ENCODE data around the gene UBC. TPM values are rescaled to one million over a fixed set of nuclear protein-coding genes. Genes with fewer than 3 reads are reported as not detected.

Gene UBC
- total RNA-seq, 1 donor from 2014 or later: 1,235 TPM

DNA sequence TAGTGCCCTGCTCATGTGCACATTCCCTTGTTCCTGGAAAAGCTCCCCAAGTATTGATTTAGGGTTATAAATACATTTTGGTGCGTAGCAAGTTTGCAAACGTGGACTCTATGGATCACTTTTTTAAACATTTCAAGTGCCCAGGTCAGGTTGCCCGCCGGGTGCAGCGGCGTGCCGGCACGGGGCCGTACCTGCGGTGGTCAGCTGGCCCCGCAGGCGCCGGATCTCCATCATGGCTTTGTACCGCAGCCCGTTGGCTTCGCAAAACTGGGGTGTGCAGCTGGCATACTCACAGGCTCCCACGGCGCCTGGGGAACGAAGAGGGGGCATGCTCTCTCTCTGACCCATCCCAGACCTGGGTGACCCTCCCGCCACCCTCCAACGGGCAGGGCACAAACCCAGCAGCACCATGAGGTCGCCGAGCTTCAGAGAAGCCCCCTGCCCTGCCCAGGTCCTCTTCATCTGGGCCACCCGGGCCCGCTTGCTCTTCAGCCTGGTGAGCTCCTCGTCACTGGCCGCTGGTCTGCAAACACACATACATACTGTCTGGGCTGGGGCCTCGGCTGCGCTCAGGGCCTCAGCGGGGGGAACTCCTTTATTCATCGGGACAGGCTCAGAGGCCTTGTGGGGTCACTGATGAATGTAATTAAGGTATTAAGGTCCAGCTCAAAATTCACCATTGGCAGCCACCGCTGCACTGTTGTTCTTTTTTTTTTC is 39.4 kb upstream of the UBC start:
- TF ChIP-seq, protein P1, sequence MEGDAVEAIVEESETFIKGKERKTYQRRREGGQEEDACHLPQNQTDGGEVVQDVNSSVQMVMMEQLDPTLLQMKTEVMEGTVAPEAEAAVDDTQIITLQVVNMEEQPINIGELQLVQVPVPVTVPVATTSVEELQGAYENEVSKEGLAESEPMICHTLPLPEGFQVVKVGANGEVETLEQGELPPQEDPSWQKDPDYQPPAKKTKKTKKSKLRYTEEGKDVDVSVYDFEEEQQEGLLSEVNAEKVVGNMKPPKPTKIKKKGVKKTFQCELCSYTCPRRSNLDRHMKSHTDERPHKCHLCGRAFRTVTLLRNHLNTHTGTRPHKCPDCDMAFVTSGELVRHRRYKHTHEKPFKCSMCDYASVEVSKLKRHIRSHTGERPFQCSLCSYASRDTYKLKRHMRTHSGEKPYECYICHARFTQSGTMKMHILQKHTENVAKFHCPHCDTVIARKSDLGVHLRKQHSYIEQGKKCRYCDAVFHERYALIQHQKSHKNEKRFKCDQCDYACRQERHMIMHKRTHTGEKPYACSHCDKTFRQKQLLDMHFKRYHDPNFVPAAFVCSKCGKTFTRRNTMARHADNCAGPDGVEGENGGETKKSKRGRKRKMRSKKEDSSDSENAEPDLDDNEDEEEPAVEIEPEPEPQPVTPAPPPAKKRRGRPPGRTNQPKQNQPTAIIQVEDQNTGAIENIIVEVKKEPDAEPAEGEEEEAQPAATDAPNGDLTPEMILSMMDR (IDR thresholded peaks at IDR 0.05): no peak

GRCh38 chr12:124952801-124953200 is 38.4 kb upstream of the UBC start:
- H3K4me1 Mint-ChIP-seq (ENCODE audit: low read depth): no peaks in the 10 kb centered on the region
- no peak for DNase-seq (ENCODE audit: low spot score)
- peaks cover 20% of the 10 kb centered on the region for H3K36me3 Mint-ChIP-seq (ENCODE audit: low read depth)
- H3K9me3 Mint-ChIP-seq (ENCODE audit: low read depth): no peaks in the 10 kb centered on the region
- TF ChIP-seq, protein P1 (IDR thresholded peaks at IDR 0.05): no peak
- no peaks in the 10 kb centered on the region for H3K27me3 Mint-ChIP-seq (ENCODE audit: low read depth)
- no peak overlapping the region for H3K27ac Mint-ChIP-seq (ENCODE audit: unreplicated experiment)
- H3K4me3 Mint-ChIP-seq (ENCODE audit: unreplicated experiment): no peak overlapping the region

More for the DNA sequence above, 39.4 kb upstream of the UBC start:
- Mint-ChIP-seq H3K9me3 (ENCODE audit: low read depth) (no peaks in the 10 kb centered on the region), H3K27ac (ENCODE audit: unreplicated experiment) (no peak overlapping the region), H3K4me3 (ENCODE audit: unreplicated experiment) (no peak overlapping the region), H3K36me3 (ENCODE audit: low read depth) (peaks cover 21% of the 10 kb centered on the region), H3K4me1 (ENCODE audit: low read depth) (no peaks in the 10 kb centered on the region), H3K27me3 (ENCODE audit: low read depth) (no peaks in the 10 kb centered on the region)
- no peak for DNase-seq (ENCODE audit: low spot score)

DNA sequence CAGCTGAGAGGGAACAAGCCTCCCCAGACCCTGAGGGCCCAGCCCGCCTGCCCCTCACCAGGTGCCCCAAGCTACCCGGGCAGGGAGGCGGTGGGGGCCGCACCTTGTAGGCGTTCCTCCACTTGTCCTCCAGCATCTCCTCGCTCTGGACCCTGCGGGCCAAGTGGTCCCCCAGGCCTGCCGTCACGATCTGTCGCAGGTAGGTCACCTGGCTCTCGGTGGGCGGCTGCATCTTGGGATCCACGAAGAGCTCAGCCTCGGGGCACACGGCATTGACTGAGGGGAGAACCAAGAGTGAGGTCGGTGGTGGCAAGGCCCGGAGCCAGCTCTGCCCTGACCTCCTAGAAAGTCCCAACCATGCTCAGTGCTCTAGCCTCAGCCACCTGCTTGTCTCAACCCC is 37.8 kb upstream of the UBC start:
- Mint-ChIP-seq H3K36me3 (ENCODE audit: low read depth) (peaks cover 17% of the 10 kb centered on the region), H3K27me3 (ENCODE audit: low read depth) (no peaks in the 10 kb centered on the region), H3K4me1 (ENCODE audit: low read depth) (no peaks in the 10 kb centered on the region), H3K4me3 (ENCODE audit: unreplicated experiment) (no peak overlapping the region), H3K27ac (ENCODE audit: unreplicated experiment) (no peak overlapping the region), H3K9me3 (ENCODE audit: low read depth) (no peaks in the 10 kb centered on the region)
- no peak for DNase-seq (ENCODE audit: low spot score)
- TF ChIP-seq, protein P1 (IDR thresholded peaks at IDR 0.05): no peak

DNA sequence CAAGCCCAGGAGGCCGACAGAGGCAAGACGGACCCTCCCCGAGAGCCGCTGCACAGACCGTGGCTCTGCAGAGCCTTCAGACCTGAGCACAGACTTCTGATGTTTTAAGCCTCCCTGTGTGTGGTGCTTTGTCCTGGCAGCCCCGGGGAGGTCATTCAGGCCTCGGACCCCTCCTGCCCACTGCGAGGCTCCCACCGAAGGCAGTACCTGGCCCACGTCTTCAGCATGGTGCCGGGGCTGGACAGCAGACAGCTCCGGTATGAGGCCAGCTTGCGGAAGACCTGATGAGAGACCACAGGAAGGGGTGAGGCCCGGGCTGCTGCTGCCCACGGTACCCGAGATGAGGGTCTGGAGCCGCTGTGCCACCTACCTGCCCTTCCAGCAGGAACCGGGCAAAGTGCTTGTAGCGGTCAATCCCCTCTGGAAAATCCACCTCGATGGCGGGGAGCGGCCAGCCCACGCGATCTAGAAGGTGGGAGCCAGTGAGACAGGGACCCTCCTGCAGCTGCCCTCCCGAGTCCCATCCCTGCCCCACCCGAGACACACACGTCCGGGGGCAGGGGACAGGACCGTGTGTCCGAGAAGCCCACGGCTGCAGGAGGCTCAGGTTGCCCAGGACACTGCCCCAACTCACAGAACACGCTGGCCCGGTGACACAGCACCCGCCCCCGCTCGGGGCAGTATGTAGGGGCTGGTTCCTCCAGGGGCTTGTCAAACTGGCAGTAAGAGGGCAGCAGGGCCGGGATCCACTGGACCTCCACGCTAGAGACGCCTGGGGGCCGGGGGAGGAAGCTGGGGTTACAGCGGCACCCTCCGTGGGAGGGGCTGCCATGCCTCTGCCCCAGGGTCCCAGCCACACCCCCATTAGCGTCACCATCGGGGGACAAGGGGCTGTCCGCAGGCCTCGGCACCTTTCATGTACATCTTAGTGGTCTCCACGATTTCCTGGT is 35.6 kb upstream of the UBC start:
- TF ChIP-seq, protein P1 (IDR thresholded peaks at IDR 0.05): no peak
- Mint-ChIP-seq H3K4me3 (ENCODE audit: unreplicated experiment) (no peak overlapping the region), H3K36me3 (ENCODE audit: low read depth) (peaks cover 17% of the 10 kb centered on the region), H3K27ac (ENCODE audit: unreplicated experiment) (no peak overlapping the region), H3K4me1 (ENCODE audit: low read depth) (no peaks in the 10 kb centered on the region), H3K27me3 (ENCODE audit: low read depth) (no peaks in the 10 kb centered on the region), H3K9me3 (ENCODE audit: low read depth) (no peaks in the 10 kb centered on the region)
- no peak for DNase-seq (ENCODE audit: low spot score)

DNA sequence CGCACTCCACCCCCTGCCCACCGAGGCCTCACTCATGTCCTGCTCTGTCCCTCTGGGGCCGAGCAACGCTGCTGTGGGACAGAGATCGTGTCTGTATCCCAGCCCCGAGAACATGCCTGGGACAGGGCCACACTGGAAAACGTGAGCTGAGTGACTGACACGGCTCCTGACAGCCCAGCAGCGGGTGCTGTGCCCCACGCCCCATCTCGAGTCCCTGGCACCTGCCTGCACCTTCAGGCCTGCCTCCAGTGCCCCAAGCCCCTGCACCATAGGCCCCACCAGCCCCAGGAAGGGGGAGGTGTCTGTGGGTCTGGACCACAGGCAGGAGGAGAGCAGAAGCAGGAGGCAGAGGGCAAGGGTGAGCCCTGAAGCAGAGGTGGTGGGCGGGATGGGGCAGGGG is 34.6 kb upstream of the UBC start:
- H3K36me3 Mint-ChIP-seq (ENCODE audit: low read depth): peaks cover 13% of the 10 kb centered on the region
- H3K4me3 Mint-ChIP-seq (ENCODE audit: unreplicated experiment): no peak overlapping the region
- H3K27ac Mint-ChIP-seq (ENCODE audit: unreplicated experiment): no peak overlapping the region
- no peaks in the 10 kb centered on the region for H3K9me3 Mint-ChIP-seq (ENCODE audit: low read depth)
- no peaks in the 10 kb centered on the region for H3K27me3 Mint-ChIP-seq (ENCODE audit: low read depth)
- DNase-seq (ENCODE audit: low spot score): no peak
- no peaks in the 10 kb centered on the region for H3K4me1 Mint-ChIP-seq (ENCODE audit: low read depth)
- TF ChIP-seq, protein P1 (IDR thresholded peaks at IDR 0.05): no peak

All from chondrocyte (in vitro differentiated cells).